ENCODE results near the gene ST3GAL2.
"Not testable (repeated sequence)": the region's sequence is repeated elsewhere in the genome, so short reads cannot be mapped to it uniquely, and the experiment has no call there.

The ST3GAL2 gene

GRCh38 chr16:70370924-70371323 is 68.0 kb downstream of the ST3GAL2 start:
- Histone ChIP-seq H3K4me3 (ENCODE audit: low read length) (no peak overlapping the region), H3K79me2 (ENCODE audit: low read length) (no peaks in the 10 kb centered on the region), H4K20me1 (ENCODE audit: insufficient read depth, low read length) (no peaks in the 10 kb centered on the region), H3K27me3 (ENCODE audit: low read depth, low read length) (no peaks in the 10 kb centered on the region), H3K36me3 (replicated peaks; ENCODE audit: low read depth, low read length) (peaks cover 23% of the 10 kb centered on the region), H3K9me3 (ENCODE audit: insufficient read depth, low read length) (no peaks in the 10 kb centered on the region), H3K9ac (ENCODE audit: low read length) (no peak overlapping the region), H2AFZ (ENCODE audit: low read depth, low read length) (no peak overlapping the region), H3K4me1 (ENCODE audit: low read length) (no peaks in the 10 kb centered on the region), H3K27ac (ENCODE audit: low read length) (no peak overlapping the region), H3K4me2 (ENCODE audit: low read length) (no peak overlapping the region)
- TF ChIP-seq CTCF (IDR thresholded peaks at IDR 0.05; ENCODE audit: low read depth, low read length) = no peak
- TF ChIP-seq EZH2phosphoT487 (IDR thresholded peaks at IDR 0.05; ENCODE audit: low read depth) = no peak

GRCh38 chr16:70370145-70370544 is 68.8 kb downstream of the ST3GAL2 start:
- H4K20me1 ChIP-seq (ENCODE audit: insufficient read depth, low read length); H3K27ac ChIP-seq (ENCODE audit: low read length); H3K4me1 ChIP-seq (ENCODE audit: low read length); H3K79me2 ChIP-seq (ENCODE audit: low read length); H3K4me3 ChIP-seq (ENCODE audit: low read length); H3K9ac ChIP-seq (ENCODE audit: low read length); H2AFZ ChIP-seq (ENCODE audit: low read depth, low read length); H3K9me3 ChIP-seq (ENCODE audit: insufficient read depth, low read length); H3K27me3 ChIP-seq (ENCODE audit: low read depth, low read length); H3K4me2 ChIP-seq (ENCODE audit: low read length): not testable (repeated sequence)
- TF ChIP-seq CTCF (IDR thresholded peaks at IDR 0.05; ENCODE audit: low read depth, low read length) = peak; percentile 63
- H3K36me3 ChIP-seq (replicated peaks; ENCODE audit: low read depth, low read length) = peaks cover 26% of the 10 kb centered on the region

GRCh38 chr16:70364399-70364798 is 74.5 kb downstream of the ST3GAL2 start:
- no peaks in the 10 kb centered on the region for H3K9me3 ChIP-seq (ENCODE audit: insufficient read depth, low read length)
- H4K20me1 ChIP-seq (ENCODE audit: insufficient read depth, low read length) = no peaks in the 10 kb centered on the region
- no peak overlapping the region for H3K9ac ChIP-seq (ENCODE audit: low read length)
- no peaks in the 10 kb centered on the region for H3K79me2 ChIP-seq (ENCODE audit: low read length)
- H3K4me3 ChIP-seq (ENCODE audit: low read length) = 0 out of 2 replicates have a peak overlapping the region, but pooled peaks have one; percentile 19
- peak overlapping the region; percentile 52 for H3K4me2 ChIP-seq (ENCODE audit: low read length)
- peak overlapping the region; percentile 69 for H3K27ac ChIP-seq (ENCODE audit: low read length)
- no peaks in the 10 kb centered on the region for H3K27me3 ChIP-seq (ENCODE audit: low read depth, low read length)
- no peak overlapping the region for H2AFZ ChIP-seq (ENCODE audit: low read depth, low read length)
- TF ChIP-seq EZH2phosphoT487 (IDR thresholded peaks at IDR 0.05; ENCODE audit: low read depth) (no peak), CTCF (IDR thresholded peaks at IDR 0.05; ENCODE audit: low read depth, low read length) (0 out of 2 replicates have a peak, but pooled peaks have one; percentile 13)
- H3K36me3 ChIP-seq (replicated peaks; ENCODE audit: low read depth, low read length) = peaks cover 27% of the 10 kb centered on the region
- peaks cover 13% of the 10 kb centered on the region for H3K4me1 ChIP-seq (ENCODE audit: low read length)

GRCh38 chr16:70359552-70359951 is 79.3 kb downstream of the ST3GAL2 start:
- H3K9ac ChIP-seq (ENCODE audit: low read length) = no peak overlapping the region
- H3K79me2 ChIP-seq (ENCODE audit: low read length) = no peaks in the 10 kb centered on the region
- H4K20me1 ChIP-seq (ENCODE audit: insufficient read depth, low read length) = no peaks in the 10 kb centered on the region
- TF ChIP-seq EZH2phosphoT487 (IDR thresholded peaks at IDR 0.05; ENCODE audit: low read depth) = no peak
- H3K4me3 ChIP-seq (ENCODE audit: low read length) = no peak overlapping the region
- H2AFZ ChIP-seq (ENCODE audit: low read depth, low read length) = no peak overlapping the region
- peaks cover 26% of the 10 kb centered on the region for H3K36me3 ChIP-seq (replicated peaks; ENCODE audit: low read depth, low read length)
- H3K4me1 ChIP-seq (ENCODE audit: low read length) = peaks cover 9% of the 10 kb centered on the region
- no peaks in the 10 kb centered on the region for H3K27me3 ChIP-seq (ENCODE audit: low read depth, low read length)
- no peak overlapping the region for H3K4me2 ChIP-seq (ENCODE audit: low read length)
- H3K9me3 ChIP-seq (ENCODE audit: insufficient read depth, low read length) = no peaks in the 10 kb centered on the region
- no peak overlapping the region for H3K27ac ChIP-seq (ENCODE audit: low read length)

- no peak overlapping the region for H3K9ac ChIP-seq (ENCODE audit: low read length)
- H3K36me3 ChIP-seq (replicated peaks; ENCODE audit: low read depth, low read length) = peaks cover 21% of the 10 kb centered on the region
- H2AFZ ChIP-seq (ENCODE audit: low read depth, low read length) = no peak overlapping the region
- H3K9me3 ChIP-seq (ENCODE audit: insufficient read depth, low read length) = no peaks in the 10 kb centered on the region
- no peak overlapping the region for H3K4me2 ChIP-seq (ENCODE audit: low read length)
- H3K27me3 ChIP-seq (ENCODE audit: low read depth, low read length) = no peaks in the 10 kb centered on the region
- H3K4me3 ChIP-seq (ENCODE audit: low read length) = no peak overlapping the region
- TF ChIP-seq CTCF (IDR thresholded peaks at IDR 0.05; ENCODE audit: low read depth, low read length) (no peak), EZH2phosphoT487 (IDR thresholded peaks at IDR 0.05; ENCODE audit: low read depth) (no peak)
- H3K79me2 ChIP-seq (ENCODE audit: low read length) = peaks cover 51% of the 10 kb centered on the region
- peaks cover 11% of the 10 kb centered on the region for H3K4me1 ChIP-seq (ENCODE audit: low read length)
- no peak overlapping the region for H3K27ac ChIP-seq (ENCODE audit: low read length)
- H4K20me1 ChIP-seq (ENCODE audit: insufficient read depth, low read length) = no peaks in the 10 kb centered on the region
Measured at GRCh38 chr16:70349783-70350182, 89.1 kb downstream of the ST3GAL2 start.
